Chondrocyte (in vitro differentiated cells): ENCODE results near the gene PGM3. TPM values are rescaled to one million over a fixed set of nuclear protein-coding genes. Genes with fewer than 3 reads are reported as not detected.

ENCODE experiments used
- DNase-seq: peaks from one replicate; pipeline ENCODE4 v3.0.0; 2021; ENCODE audit warnings: mixed read lengths, low spot score
- H3K27ac Mint-ChIP-seq: one replicate; pipeline ENCODE4 v1.8.0; 2021; ENCODE audit warnings: mild to moderate bottlenecking, moderate library complexity, mixed read lengths; ENCODE audit not compliant: unreplicated experiment
- H3K27me3 Mint-ChIP-seq: 2 replicates; pipeline ENCODE4 v1.8.0; 2021; ENCODE audit warnings: low read depth, mixed read lengths
- H3K36me3 Mint-ChIP-seq: 2 replicates; pipeline ENCODE4 v1.8.0; 2021; ENCODE audit warnings: low read depth, mixed read lengths
- H3K4me1 Mint-ChIP-seq: 2 replicates; pipeline ENCODE4 v1.8.0; 2021; ENCODE audit warnings: low read depth, mild to moderate bottlenecking, mixed read lengths
- H3K4me3 Mint-ChIP-seq: one replicate; pipeline ENCODE4 v1.8.0; 2021; ENCODE audit warnings: mild to moderate bottlenecking, moderate library complexity, mixed read lengths; ENCODE audit not compliant: unreplicated experiment
- H3K9me3 Mint-ChIP-seq: 2 replicates; pipeline ENCODE4 v1.8.0; 2021; ENCODE audit warnings: low read depth, mixed read lengths
- CTCF ChIP-seq: fragments of 200-600 bp; sonication (generic); IDR thresholded peaks from 2 replicates; pipeline ENCODE4 v1.5.0; 2021; ENCODE audit warnings: antibody characterized with exemption, mild to moderate bottlenecking, moderate library complexity
- total RNA-seq: library from RNA; stranded (reverse); gene quantifications from 3 replicates; pipeline ENCODE4 v1.2.1, GENCODE V29; 2021

PGM3 gene
- total RNA-seq, 1 donor from 2014 or later = 135 TPM

DNA sequence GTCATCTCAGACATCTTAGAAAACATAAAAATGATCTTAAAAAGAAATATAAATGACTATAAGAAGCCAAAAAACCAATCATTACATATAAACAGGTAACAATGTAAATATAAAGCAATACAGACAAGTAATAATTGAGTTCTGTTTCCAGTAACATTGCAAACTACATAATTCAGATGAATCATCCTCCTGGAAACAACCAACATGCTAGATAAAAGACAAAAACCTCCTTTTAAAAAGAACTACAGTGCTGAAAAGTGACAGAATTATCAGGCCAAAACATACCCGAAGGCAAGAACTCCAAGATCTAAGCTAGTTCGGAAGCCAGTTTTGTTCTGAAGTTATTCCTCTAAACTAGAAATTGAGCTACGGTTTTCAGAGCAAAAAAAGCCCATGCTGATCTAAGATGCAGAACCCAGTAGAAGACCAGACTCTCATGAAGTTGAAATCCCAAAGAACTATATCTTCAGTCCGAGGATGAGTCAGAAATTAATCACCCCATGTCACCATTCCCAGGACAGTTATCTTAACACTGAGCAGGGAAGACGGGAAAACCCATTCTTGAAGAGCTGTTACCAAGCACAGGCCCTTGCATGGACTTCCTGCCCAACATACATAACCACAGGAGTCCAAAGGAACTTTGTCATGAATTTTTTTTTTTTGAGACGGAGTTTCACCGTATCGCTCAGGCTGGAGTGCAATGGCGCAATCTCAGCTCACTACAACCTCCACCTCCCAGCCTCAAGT lies 9.8 kb downstream of the PGM3 start:
- no peak for DNase-seq
- Mint-ChIP-seq H3K36me3 (peaks cover 56% of the 10 kb centered on the region), H3K4me1 (peaks cover 53% of the 10 kb centered on the region), H3K4me3 (no peak overlapping the region), H3K9me3 (no peaks in the 10 kb centered on the region), H3K27me3 (no peaks in the 10 kb centered on the region), H3K27ac (peak overlapping the region; percentile 90)
- no peak for TF ChIP-seq CTCF

- Mint-ChIP-seq H3K36me3 (peaks cover 58% of the 10 kb centered on the region), H3K4me3 (no peak overlapping the region), H3K9me3 (no peaks in the 10 kb centered on the region), H3K27ac (peak overlapping the region; percentile 50), H3K27me3 (no peaks in the 10 kb centered on the region), H3K4me1 (peaks cover 54% of the 10 kb centered on the region)
- TF ChIP-seq CTCF = no peak
- no peak for DNase-seq
These were observed 11.0 kb downstream of the PGM3 start for GRCh38 chr6:83182114-83182513.

- Mint-ChIP-seq H3K4me3 (no peak overlapping the region), H3K36me3 (peaks cover 59% of the 10 kb centered on the region), H3K27ac (peak overlapping the region; percentile 60), H3K27me3 (no peaks in the 10 kb centered on the region), H3K4me1 (peaks cover 50% of the 10 kb centered on the region), H3K9me3 (no peaks in the 10 kb centered on the region)
- no peak for TF ChIP-seq CTCF
- no peak for DNase-seq
These were observed 12.6 kb downstream of the PGM3 start for GRCh38 chr6:83180426-83180950.

DNA sequence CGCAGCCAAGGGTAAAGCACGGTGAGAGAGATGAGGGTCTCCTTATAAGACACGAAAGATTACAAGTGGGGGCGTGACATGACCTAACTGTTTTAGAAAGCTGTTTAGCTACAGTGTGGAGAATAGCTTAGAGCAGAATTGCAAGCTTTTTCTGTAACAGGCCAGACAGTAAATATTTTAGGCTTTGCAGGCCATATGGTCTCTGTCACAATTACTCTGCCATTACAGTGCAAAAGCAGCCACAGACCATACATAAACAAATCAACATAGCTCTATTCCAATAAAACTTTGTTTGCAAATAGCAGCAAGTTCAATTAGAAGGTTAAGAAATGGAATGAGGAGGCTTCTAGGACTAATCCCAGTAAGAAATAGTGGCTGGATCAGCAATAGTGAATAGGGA lies 16.8 kb downstream of the PGM3 start:
- no peaks in the 10 kb centered on the region for H3K9me3 Mint-ChIP-seq
- no peak for TF ChIP-seq CTCF
- H3K4me1 Mint-ChIP-seq = peaks cover 15% of the 10 kb centered on the region
- H3K4me3 Mint-ChIP-seq = no peak overlapping the region
- H3K36me3 Mint-ChIP-seq = peaks cover 47% of the 10 kb centered on the region
- H3K27ac Mint-ChIP-seq = peak overlapping the region; percentile 3
- H3K27me3 Mint-ChIP-seq = no peaks in the 10 kb centered on the region
- DNase-seq = no peak

GRCh38 chr6:83169511-83169910 lies 23.6 kb downstream of the PGM3 start:
- Mint-ChIP-seq H3K27me3 (no peaks in the 10 kb centered on the region), H3K4me1 (peaks cover 12% of the 10 kb centered on the region), H3K9me3 (no peaks in the 10 kb centered on the region), H3K36me3 (peaks cover 63% of the 10 kb centered on the region), H3K4me3 (no peak overlapping the region), H3K27ac (no peak overlapping the region)
- no peak for TF ChIP-seq CTCF
- DNase-seq = no peak
